ENCODE measurements around the gene EPB41L5. TPM values are rescaled to one million over a fixed set of nuclear protein-coding genes. Genes with fewer than 3 reads are reported as not detected.

The EPB41L5 gene
- total and polyA plus RNA-seq, 10 of the 15 experiments (the other 5 are each of a cell fraction or from before 2014, with no cell fraction given): 2.1 to 20.4 (median 8.2) TPM

- TF ChIP-seq HDGF (IDR thresholded peaks at IDR 0.05) (0 out of 2 replicates have a peak, but pooled peaks have one; percentile 38), JUNB (IDR thresholded peaks at IDR 0.05) (no peak), MYB (IDR thresholded peaks at IDR 0.05; ENCODE audit: borderline replicate concordance, low read depth, low read length) (no peak), SMARCA5 (IDR thresholded peaks at IDR 0.05) (0 out of 2 replicates have a peak, but pooled peaks have one; percentile 70), ZBED1 (IDR thresholded peaks at IDR 0.05; ENCODE audit: borderline replicate concordance) (no peak)
Observed at GRCh38 chr2:120222186-120223033, 209.5 kb downstream of the EPB41L5 start (continued).

- peak within 1 kb of the TSS; percentile 88 for H3K4me2 ChIP-seq (ENCODE audit: control insufficient read depth, insufficient read depth)
- intact Hi-C loops (cut with micrococcal nuclease; ENCODE audit: unreplicated experiment) (loop anchor here (1.0 to 2.0 kb wide), 2 partner anchors 29 to 88 kb away; partner anchors contain the start of gene RALB), in situ Hi-C loops (cut with MboI) (loop anchor here (25.0 kb wide), 1 partner anchor 464 kb away; no protein-coding TSS in a partner anchor)
- ChIA-PET POLR2A (interaction anchor here (1.0 to 1.9 kb wide), 4 partner anchors 9 to 87 kb away, joined by 4 to 17 read pairs (median 10); partner anchors contain the start of gene RALB), SMC1A (ENCODE audit: uncharacterized antibody, unreplicated experiment) (interaction anchor here (0.6 to 1.9 kb wide), 4 partner anchors 9 to 48 kb away, joined by 3 to 9 read pairs (median 3); no protein-coding TSS in a partner anchor), CTCF (interaction anchor here (1.0 to 3.5 kb wide), 7 partner anchors 9 to 470 kb away, joined by 3 to 13 read pairs (median 3); no protein-coding TSS in a partner anchor), RAD21 (ENCODE audit: unreplicated experiment) (interaction anchor here (1.0 to 2.0 kb wide), 7 partner anchors 9 to 90 kb away, joined by 3 to 14 read pairs (median 9); partner anchors contain the start of gene RALB)
- BruUV-seq (replicated peaks): no TSS peak
- H3K27me3 ChIP-seq (replicated peaks in 1 of 2; ENCODE audit: control insufficient read depth in 2 of 2, insufficient read depth in 2 of 2, low read length in 1 of 2): no peaks in the 10 kb centered on the region
- H3K9ac ChIP-seq (ENCODE audit: control insufficient read depth, insufficient read depth, low read length): peak within 1 kb of the TSS; percentile 63
- H3K9me3 ChIP-seq (replicated peaks; ENCODE audit: control insufficient read depth, insufficient read depth, low read length): no peaks in the 10 kb centered on the region
- DNase-seq (ENCODE audit: low read depth, low spot score): no peak
- H3K79me2 ChIP-seq (ENCODE audit: control insufficient read depth, insufficient read depth, low read length): peaks cover 18% of the 10 kb centered on the region
- 6% methylated on average over 87 of the region's 108 CpGs for WGBS (ENCODE audit: insufficient coverage, insufficient replicate concordance, low lambda C conversion rate, missing lambda C conversion rate)
- H3K4me1 ChIP-seq (ENCODE audit: control insufficient read depth, insufficient read depth, low read length): peaks cover 22% of the 10 kb centered on the region
- H3K4me3 ChIP-seq: peak within 1 kb of the TSS; percentile 81
- no peaks in the 10 kb centered on the region for H4K20me1 ChIP-seq (ENCODE audit: control insufficient read depth, insufficient read depth)
- peak within 1 kb of the TSS; percentile 77 for H2AFZ ChIP-seq (ENCODE audit: control insufficient read depth, low read depth, low read length)
- H3K27ac ChIP-seq (ENCODE audit: control insufficient read depth, insufficient read depth): peak within 1 kb of the TSS; percentile 83
- ATAC-seq: peak; percentile 94
- no peaks in the 10 kb centered on the region for H3K36me3 ChIP-seq (ENCODE audit: control insufficient read depth in 2 of 2, insufficient read depth in 2 of 2, low read length in 1 of 2)
- FAIRE-seq: no peak
- TF ChIP-seq POU2F2 (IDR thresholded peaks at IDR 0.05; ENCODE audit: borderline replicate concordance, low read depth, low read length) (0 out of 3 replicates have a peak, but pooled peaks have one; percentile 13), RELA (IDR thresholded peaks at IDR 0.05; ENCODE audit: borderline replicate concordance, partially characterized antibody) (peak; percentile 84), BCL11A (IDR thresholded peaks at IDR 0.05; ENCODE audit: low read depth, low read length) (no peak), JUND (IDR thresholded peaks at IDR 0.05; ENCODE audit: low read depth, low read length) (0 out of 2 replicates have a peak, but pooled peaks have one; percentile 6), CBX3 (IDR thresholded peaks at IDR 0.05; ENCODE audit: borderline replicate concordance, low read depth) (no peak), YBX1 (IDR thresholded peaks at IDR 0.05) (no peak), BACH1 (IDR thresholded peaks at IDR 0.05; ENCODE audit: borderline replicate concordance) (peak; percentile 93), SREBF2 (IDR thresholded peaks at IDR 0.05; ENCODE audit: low read length) (no peak), TBL1XR1 (IDR thresholded peaks at IDR 0.05; ENCODE audit: low read depth, low read length) (no peak), RB1 (IDR thresholded peaks at IDR 0.05; ENCODE audit: borderline replicate concordance) (peak; percentile 85; the same call in 1 of the 2 replicates), EP300 (IDR thresholded peaks at IDR 0.05; ENCODE audit: borderline replicate concordance in 1 of 2, control insufficient read depth in 1 of 2, low read depth in 2 of 2, low read length in 2 of 2) (peak in 1 of 2 experiments; percentile 45; a peak in 1 of 4 replicates), ZNF622 (IDR thresholded peaks at IDR 0.05) (no peak), FOS (IDR thresholded peaks at IDR 0.05; ENCODE audit: borderline replicate concordance, extremely low read depth, insufficient read length) (no peak), SPI1 (IDR thresholded peaks at IDR 0.05; ENCODE audit: borderline replicate concordance, insufficient read depth, low read depth, low read length) (no peak), CREM (IDR thresholded peaks at IDR 0.05; ENCODE audit: low read depth) (peak; percentile 43; the same call in 1 of the 2 replicates), ESRRA (IDR thresholded peaks at IDR 0.05; ENCODE audit: low read length) (peak; percentile 85; the same call in 1 of the 2 replicates)
Observed at GRCh38 chr2:120223034-120223912, 210.4 kb downstream of the EPB41L5 start, which contains the start of gene TMEM185B. Gene TMEM185B (minus strand): TSS chr2:120223400. CDS start chr2:120222976, 424 bp downstream.

Data from GM12878 (cell line).